Fibroblast of mammary gland (primary cell): ENCODE data around the gene FIGLA.
A peak's percentile ranks its signal among the peaks of the same experiment; 100 is the strongest.

Experiments
- DNase-seq: peaks from one replicate; pipeline ENCODE4 v3.0.0-alpha.2; 2010; ENCODE audit warnings: low read depth
- H3K4me3 ChIP-seq: 2 replicates; pipeline ENCODE4 v1.5.1; 2011; ENCODE audit warnings: low read depth, mild to moderate bottlenecking, low read length, moderate library complexity; ENCODE audit not compliant: control insufficient read depth
- TF ChIP-seq, protein P1 (sequence below): conservative IDR thresholded peaks from 2 replicates; pipeline ENCODE4 v1.5.1; 2011; ENCODE audit warnings: low read depth, low read length, inconsistent platforms; ENCODE audit not compliant: control insufficient read depth, insufficient read depth

The FIGLA gene

DNA sequence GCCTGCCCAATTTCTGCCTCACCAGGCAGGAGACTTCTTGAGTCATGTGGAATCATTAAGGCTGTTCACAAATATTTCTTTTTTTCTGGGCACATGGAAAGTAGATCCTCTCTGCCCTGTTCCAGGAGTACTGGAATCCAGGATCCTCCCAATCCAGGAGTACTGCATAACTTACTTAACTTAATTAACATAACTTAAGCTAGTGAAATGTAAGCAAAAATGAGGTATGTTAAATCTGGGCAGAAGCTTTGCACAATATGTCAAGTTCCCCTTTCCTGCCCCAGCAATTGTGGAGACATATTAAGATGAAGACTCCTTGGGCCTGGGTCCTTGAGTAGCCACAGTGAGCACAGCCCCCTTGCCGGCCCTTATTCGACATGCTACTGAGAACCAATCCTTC, 41.9 kb upstream of the FIGLA start:
- TF ChIP-seq, protein P1, sequence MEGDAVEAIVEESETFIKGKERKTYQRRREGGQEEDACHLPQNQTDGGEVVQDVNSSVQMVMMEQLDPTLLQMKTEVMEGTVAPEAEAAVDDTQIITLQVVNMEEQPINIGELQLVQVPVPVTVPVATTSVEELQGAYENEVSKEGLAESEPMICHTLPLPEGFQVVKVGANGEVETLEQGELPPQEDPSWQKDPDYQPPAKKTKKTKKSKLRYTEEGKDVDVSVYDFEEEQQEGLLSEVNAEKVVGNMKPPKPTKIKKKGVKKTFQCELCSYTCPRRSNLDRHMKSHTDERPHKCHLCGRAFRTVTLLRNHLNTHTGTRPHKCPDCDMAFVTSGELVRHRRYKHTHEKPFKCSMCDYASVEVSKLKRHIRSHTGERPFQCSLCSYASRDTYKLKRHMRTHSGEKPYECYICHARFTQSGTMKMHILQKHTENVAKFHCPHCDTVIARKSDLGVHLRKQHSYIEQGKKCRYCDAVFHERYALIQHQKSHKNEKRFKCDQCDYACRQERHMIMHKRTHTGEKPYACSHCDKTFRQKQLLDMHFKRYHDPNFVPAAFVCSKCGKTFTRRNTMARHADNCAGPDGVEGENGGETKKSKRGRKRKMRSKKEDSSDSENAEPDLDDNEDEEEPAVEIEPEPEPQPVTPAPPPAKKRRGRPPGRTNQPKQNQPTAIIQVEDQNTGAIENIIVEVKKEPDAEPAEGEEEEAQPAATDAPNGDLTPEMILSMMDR, result no peak
- DNase-seq, result no peak
- no peak overlapping the region for H3K4me3 ChIP-seq

DNA sequence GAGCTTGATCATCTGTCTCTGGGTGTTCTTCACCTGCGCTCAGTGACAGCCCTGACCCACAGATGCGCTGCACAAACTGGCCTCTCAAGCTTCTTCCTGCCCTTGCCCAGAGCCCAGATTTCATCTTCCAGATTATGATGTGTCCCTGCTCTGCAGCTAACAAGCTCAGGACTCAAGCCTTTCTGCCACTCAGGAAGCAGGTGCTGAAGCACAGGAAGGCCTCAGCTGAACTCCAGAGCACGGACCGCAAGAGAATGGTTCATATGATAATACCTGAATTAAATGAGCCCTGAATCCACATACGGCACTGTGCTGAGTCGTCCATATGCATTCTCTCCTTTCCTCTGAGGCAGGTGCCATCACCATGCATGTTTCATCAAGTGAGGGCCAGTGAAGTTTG, 41.4 kb upstream of the FIGLA start:
- TF ChIP-seq, protein P1, result no peak
- no peak for DNase-seq
- no peak overlapping the region for H3K4me3 ChIP-seq

DNA sequence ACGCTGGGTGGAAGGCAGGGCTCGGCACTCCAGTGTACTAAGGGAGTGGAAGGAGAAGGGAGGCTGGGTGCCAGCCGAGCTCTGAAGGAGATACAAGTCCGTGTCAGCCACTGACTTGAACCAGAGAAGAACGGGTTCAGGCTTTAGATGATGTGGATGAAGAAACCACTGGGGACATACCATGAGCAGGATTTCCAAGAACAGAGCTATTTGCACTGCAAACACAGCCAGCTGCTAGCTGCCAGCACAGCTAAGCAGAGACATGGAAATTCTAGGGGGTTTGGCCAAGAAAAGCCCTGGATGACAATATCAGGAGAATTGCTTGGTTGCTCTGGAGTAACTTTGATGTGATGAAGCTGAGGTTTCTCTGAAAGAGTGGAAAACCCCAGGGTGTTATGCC, 39.9 kb upstream of the FIGLA start:
- TF ChIP-seq, protein P1, result no peak
- no peak overlapping the region for H3K4me3 ChIP-seq
- DNase-seq, result peak; percentile 2

DNA sequence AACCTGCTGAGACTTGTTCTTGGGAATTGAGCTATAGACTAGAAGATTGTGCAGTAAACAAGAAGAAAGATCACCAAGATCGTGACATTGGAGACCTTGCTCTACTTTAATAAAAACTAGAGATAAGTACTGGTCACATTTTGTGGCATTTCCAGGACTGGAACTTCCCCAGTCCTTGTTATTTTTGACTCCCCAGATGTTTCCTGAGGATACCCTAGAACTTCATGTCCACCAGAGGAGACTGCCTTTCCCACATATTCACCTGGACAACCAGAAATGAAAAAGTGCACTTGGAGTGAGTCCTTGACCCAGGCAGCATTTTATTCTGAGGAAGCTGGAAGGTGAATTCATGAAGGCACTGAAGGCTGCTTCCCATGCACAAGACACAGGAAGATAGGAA, 39.5 kb upstream of the FIGLA start:
- no peak for DNase-seq
- TF ChIP-seq, protein P1, result no peak
- no peak overlapping the region for H3K4me3 ChIP-seq

DNA sequence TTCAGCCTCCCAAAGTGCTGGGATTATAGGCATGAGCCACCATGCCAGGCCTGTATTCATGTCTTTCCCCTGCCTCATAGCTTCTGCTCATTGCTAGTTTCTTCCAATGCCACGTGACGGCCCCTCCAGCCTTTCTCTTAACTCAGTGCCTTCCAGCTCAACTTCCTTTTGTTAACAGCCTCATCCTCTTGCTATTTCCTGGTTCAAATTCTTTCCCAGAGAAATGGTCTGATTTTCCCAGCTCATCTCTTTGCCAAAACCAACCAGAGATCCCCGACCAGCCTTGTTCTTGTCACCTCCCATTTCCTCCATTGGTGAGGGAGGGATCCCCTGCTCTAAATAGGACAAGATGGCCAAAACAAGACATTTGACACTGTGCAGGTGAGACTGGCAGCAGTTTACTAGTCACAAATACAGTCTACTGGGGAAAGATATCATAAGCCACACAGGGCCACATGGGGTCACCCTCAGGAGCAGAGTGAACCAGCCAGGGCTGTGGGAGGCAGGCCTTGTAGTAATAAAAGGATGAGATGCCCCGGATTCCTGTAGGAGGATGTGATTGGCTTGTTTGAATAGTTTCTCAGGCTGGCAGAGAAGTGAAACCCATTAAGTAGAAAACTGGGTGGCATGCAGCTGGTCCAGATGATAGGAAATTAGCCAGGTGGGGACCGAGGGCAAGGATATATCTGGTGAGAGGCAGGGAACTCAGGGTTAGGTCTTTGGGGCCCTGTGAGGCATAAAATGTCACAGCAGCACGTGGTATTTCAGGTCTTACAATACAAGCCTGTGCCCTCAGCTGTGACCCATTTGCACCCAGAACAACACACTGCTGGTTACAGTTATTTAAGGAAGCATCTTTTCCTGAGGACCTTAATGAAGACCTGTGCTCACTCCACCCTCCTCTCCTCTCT, 38.7 kb upstream of the FIGLA start:
- DNase-seq, result peak; percentile 6
- TF ChIP-seq, protein P1, result no peak
- no peak overlapping the region for H3K4me3 ChIP-seq

DNA sequence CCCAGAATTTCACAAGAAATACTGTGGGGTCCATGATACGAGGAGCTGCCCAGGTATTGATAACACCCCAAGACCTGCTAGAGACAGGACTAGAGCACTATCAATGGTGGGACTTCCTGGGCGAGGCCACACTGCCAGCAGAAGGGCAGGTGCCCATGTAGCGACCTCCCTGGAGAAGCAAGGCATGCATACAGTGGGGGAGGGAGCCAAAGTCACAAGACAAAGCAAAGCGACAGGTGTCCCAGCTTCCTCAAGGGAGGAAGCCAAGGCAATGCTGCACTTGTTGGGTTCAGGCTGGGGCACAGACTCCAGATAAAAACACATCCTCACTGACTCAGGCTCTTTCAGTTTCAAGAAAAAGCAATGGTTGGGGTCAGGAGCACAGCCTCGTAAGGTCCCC, 37.7 kb upstream of the FIGLA start:
- TF ChIP-seq, protein P1, result no peak
- DNase-seq, result no peak
- no peak overlapping the region for H3K4me3 ChIP-seq
